OCI-LY7 (cell line): ENCODE results near the gene BIRC5. TPM values are rescaled to one million over a fixed set of nuclear protein-coding genes. Genes with fewer than 3 reads are reported as not detected.

Source experiments
- BruUV-seq: library from RNA; stranded (reverse); fragments of 400-500 nt; replicated peaks from 2 replicates; lab custom pipeline; 2021; lab: Mats Ljungman, UMichigan
- CTCF ChIA-PET: fragments of 300-600 bp; sonication (Branson Sonifier 250); formaldehyde crosslinking; loops from one replicate; lab custom pipeline; 2022; ENCODE audit warnings: antibody characterized with exemption; ENCODE audit not compliant: unreplicated experiment; lab: Charles Lee
- POLR2A ChIA-PET: fragments of 300-600 bp; sonication (Branson Sonifier 250); formaldehyde crosslinking; loops from one replicate; lab custom pipeline; 2022; ENCODE audit warnings: antibody characterized with exemption; lab: Charles Lee
- DNase-seq: peaks from one replicate; pipeline ENCODE4 v3.0.0-alpha.2; 2015; ENCODE audit warnings: low spot score
- H2AFZ ChIP-seq: fragments of 200-600 bp; sonication (generic), shearing (Covaris generic); 2 replicates; pipeline ENCODE4 v1.6.1; 2014; ENCODE audit warnings: mild to moderate bottlenecking, antibody characterized with exemption, low read length, moderate library complexity
- H3K27ac ChIP-seq: fragments of 200-600 bp; sonication (generic); 2 replicates; pipeline ENCODE4 v1.5.1; 2014; ENCODE audit warnings: mixed run types, low read depth, mild to moderate bottlenecking, moderate library complexity, low read length, inconsistent platforms; ENCODE audit not compliant: poor library complexity, severe bottlenecking
- H3K36me3 ChIP-seq: fragments of 200-600 bp; sonication (generic); 2 replicates; pipeline ENCODE4 v1.6.1; 2014; ENCODE audit warnings: mild to moderate bottlenecking, antibody characterized with exemption, low read length, moderate library complexity, mixed read lengths; ENCODE audit not compliant: insufficient read depth
- H3K4me1 ChIP-seq: fragments of 200-600 bp; sonication (generic); 2 replicates; pipeline ENCODE4 v1.5.1; 2014; ENCODE audit warnings: mild to moderate bottlenecking, low read length; ENCODE audit not compliant: insufficient read depth, poor library complexity, severe bottlenecking
- H3K4me2 ChIP-seq: fragments of 200-600 bp; sonication (generic); 2 replicates; pipeline ENCODE4 v1.6.1; 2014; ENCODE audit warnings: mild to moderate bottlenecking, low read length
- H3K4me3 ChIP-seq: fragments of 200-600 bp; sonication (generic); 2 replicates; pipeline ENCODE4 v1.5.1; 2014; ENCODE audit warnings: mild to moderate bottlenecking, low read depth, low read length; ENCODE audit not compliant: poor library complexity, severe bottlenecking
- H3K79me2 ChIP-seq: fragments of 200-600 bp; sonication (generic); 2 replicates; pipeline ENCODE4 v1.6.1; 2016; ENCODE audit warnings: low read depth, mild to moderate bottlenecking, low read length, moderate library complexity, mixed read lengths; ENCODE audit not compliant: insufficient read depth
- H3K9me2 ChIP-seq: fragments of 200-600 bp; sonication (generic); 2 replicates; pipeline ENCODE4 v1.6.1; 2016; ENCODE audit warnings: mild to moderate bottlenecking, low read length, mixed read lengths; ENCODE audit not compliant: insufficient read depth
- H3K9me3 ChIP-seq: fragments of 200-600 bp; sonication (generic); 2 replicates; pipeline ENCODE4 v1.6.1; 2014; ENCODE audit warnings: mild to moderate bottlenecking, mixed run types, low read length, mixed read lengths
- H4K20me1 ChIP-seq: fragments of 200-600 bp; sonication (generic); 2 replicates; pipeline ENCODE4 v1.6.1; 2014; ENCODE audit warnings: mild to moderate bottlenecking, antibody characterized with exemption, low read length, moderate library complexity, mixed read lengths; ENCODE audit not compliant: insufficient read depth
- EZH2phosphoT487 ChIP-seq: fragments of 200-600 bp; sonication (generic); IDR thresholded peaks from 2 replicates; pipeline ENCODE4 v1.6.1; 2018; ENCODE audit warnings: low read depth, borderline replicate concordance, mild to moderate bottlenecking, mixed run types, antibody characterized with exemption, low read length, moderate library complexity, mixed read lengths
- intact Hi-C: fragments of 100-400 bp; cut with micrococcal nuclease; formaldehyde crosslinking; loops from one replicate; pipeline ENCODE4 v1.10.0; 2022; ENCODE audit not compliant: unreplicated experiment
- total RNA-seq, 2 experiments: library from RNA; depleted of rRNA in 1 of 2; stranded (reverse); fragments of >200 nt in 1 of 2; shearing (Covaris generic) in 1 of 2; gene quantifications; 2 replicates each; pipeline ENCODE4 v1.2.3, GENCODE V29; 2014 to 2022
- TF ChIP-seq, protein P1 (sequence below): fragments of 200-600 bp; sonication (generic); conservative IDR thresholded peaks from 2 replicates; pipeline ENCODE4 v1.5.1; 2014; ENCODE audit warnings: mild to moderate bottlenecking, antibody characterized with exemption, low read length, moderate library complexity, mixed read lengths

BIRC5 gene
- total RNA-seq, 2 experiments from 2014 or later = 184 to 266 TPM

DNA sequence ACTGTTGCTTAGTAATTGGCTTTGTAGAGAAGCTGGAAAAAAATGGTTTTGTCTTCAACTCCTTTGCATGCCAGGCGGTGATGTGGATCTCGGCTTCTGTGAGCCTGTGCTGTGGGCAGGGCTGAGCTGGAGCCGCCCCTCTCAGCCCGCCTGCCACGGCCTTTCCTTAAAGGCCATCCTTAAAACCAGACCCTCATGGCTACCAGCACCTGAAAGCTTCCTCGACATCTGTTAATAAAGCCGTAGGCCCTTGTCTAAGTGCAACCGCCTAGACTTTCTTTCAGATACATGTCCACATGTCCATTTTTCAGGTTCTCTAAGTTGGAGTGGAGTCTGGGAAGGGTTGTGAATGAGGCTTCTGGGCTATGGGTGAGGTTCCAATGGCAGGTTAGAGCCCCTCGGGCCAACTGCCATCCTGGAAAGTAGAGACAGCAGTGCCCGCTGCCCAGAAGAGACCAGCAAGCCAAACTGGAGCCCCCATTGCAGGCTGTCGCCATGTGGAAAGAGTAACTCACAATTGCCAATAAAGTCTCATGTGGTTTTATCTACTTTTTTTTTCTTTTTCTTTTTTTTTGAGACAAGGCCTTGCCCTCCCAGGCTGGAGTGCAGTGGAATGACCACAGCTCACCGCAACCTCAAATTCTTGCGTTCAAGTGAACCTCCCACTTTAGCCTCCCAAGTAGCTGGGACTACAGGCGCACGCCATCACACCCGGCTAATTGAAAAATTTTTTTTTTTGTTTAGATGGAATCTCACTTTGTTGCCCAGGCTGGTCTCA, 11.2 kb downstream of the BIRC5 start:
- no peak overlapping the region for H3K4me2 ChIP-seq
- H3K36me3 ChIP-seq = peaks cover 52% of the 10 kb centered on the region
- H3K79me2 ChIP-seq = no peaks in the 10 kb centered on the region
- intact Hi-C loops = no loop called here
- ChIA-PET CTCF (no interaction called here), POLR2A (interaction anchor here (1.9 kb wide), 1 partner anchor 10 kb away, joined by 4 read pairs; no protein-coding TSS in a partner anchor)
- no peaks in the 10 kb centered on the region for H3K9me2 ChIP-seq
- no peak for TF ChIP-seq EZH2phosphoT487
- TF ChIP-seq, protein P1, sequence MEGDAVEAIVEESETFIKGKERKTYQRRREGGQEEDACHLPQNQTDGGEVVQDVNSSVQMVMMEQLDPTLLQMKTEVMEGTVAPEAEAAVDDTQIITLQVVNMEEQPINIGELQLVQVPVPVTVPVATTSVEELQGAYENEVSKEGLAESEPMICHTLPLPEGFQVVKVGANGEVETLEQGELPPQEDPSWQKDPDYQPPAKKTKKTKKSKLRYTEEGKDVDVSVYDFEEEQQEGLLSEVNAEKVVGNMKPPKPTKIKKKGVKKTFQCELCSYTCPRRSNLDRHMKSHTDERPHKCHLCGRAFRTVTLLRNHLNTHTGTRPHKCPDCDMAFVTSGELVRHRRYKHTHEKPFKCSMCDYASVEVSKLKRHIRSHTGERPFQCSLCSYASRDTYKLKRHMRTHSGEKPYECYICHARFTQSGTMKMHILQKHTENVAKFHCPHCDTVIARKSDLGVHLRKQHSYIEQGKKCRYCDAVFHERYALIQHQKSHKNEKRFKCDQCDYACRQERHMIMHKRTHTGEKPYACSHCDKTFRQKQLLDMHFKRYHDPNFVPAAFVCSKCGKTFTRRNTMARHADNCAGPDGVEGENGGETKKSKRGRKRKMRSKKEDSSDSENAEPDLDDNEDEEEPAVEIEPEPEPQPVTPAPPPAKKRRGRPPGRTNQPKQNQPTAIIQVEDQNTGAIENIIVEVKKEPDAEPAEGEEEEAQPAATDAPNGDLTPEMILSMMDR = no peak
- BruUV-seq = no TSS peak
- no peak overlapping the region for H3K27ac ChIP-seq
- H3K4me3 ChIP-seq = no peak overlapping the region
- no peak overlapping the region for H2AFZ ChIP-seq
- no peaks in the 10 kb centered on the region for H4K20me1 ChIP-seq
- no peak for DNase-seq
- H3K4me1 ChIP-seq = peaks cover 6% of the 10 kb centered on the region
- H3K9me3 ChIP-seq = no peaks in the 10 kb centered on the region

- BruUV-seq = no TSS peak
- H3K4me2 ChIP-seq = no peak overlapping the region
- intact Hi-C loops = no loop called here
- H4K20me1 ChIP-seq = no peaks in the 10 kb centered on the region
- CTCF ChIA-PET = no interaction called here
- POLR2A ChIA-PET = interaction anchor here (1.1 to 1.9 kb wide), 2 partner anchors 11 to 17 kb away, joined by 4 read pairs; no protein-coding TSS in a partner anchor
- H3K4me3 ChIP-seq = no peak overlapping the region
- TF ChIP-seq EZH2phosphoT487 = no peak
- TF ChIP-seq, protein P1 = no peak
- H3K79me2 ChIP-seq = no peaks in the 10 kb centered on the region
- H3K9me2 ChIP-seq = no peaks in the 10 kb centered on the region
- H3K9me3 ChIP-seq = no peaks in the 10 kb centered on the region
- no peak for DNase-seq
- H3K36me3 ChIP-seq = peaks cover 43% of the 10 kb centered on the region
- H2AFZ ChIP-seq = no peak overlapping the region
- peaks cover 14% of the 10 kb centered on the region for H3K4me1 ChIP-seq
- H3K27ac ChIP-seq = no peak overlapping the region
These were observed 12.2 kb downstream of the BIRC5 start for GRCh38 chr17:78226055-78226758.
